Gastrocnemius medialis (tissue), 4 donors: ENCODE data around the gene MYH9. TPM values are rescaled to one million over a fixed set of nuclear protein-coding genes. Genes with fewer than 3 reads are reported as not detected.
A peak's percentile ranks its signal among the peaks of the same experiment; 100 is the strongest.
"Not testable (repeated sequence)": the region's sequence is repeated elsewhere in the genome, so short reads cannot be mapped to it uniquely, and the experiment has no call there.

Source experiments
- ATAC-seq, 2 donors: fragments of 150-250 bp; one replicate each; pipeline ENCODE4 v1.9.1; 2016
- DNase-seq, 2 donors: peaks; one replicate each; pipeline ENCODE4 v3.0.0-alpha.2; 2019
- H3K27ac ChIP-seq, 4 donors: fragments of 200-600 bp; sonication (generic); 1 replicate in 1 of 4; 2 replicates in 3 of 4; pipeline ENCODE4 v1.5.1; 2016 to 2018; ENCODE audit warnings: mild to moderate bottlenecking in 2 of 4, moderate library complexity in 1 of 4
- H3K27me3 ChIP-seq, 3 donors: fragments of 200-600 bp; sonication (generic) in 2 of 3; 1 replicate in 1 of 3; 2 replicates in 2 of 3; pipeline versions ENCODE4 v1.5.1 to v1.6.0; 2016 to 2019; ENCODE audit warnings: mild to moderate bottlenecking in 1 of 3, moderate library complexity in 1 of 3
- H3K36me3 ChIP-seq, 2 donors: fragments of 200-600 bp; sonication (generic) in 1 of 2; one replicate each; pipeline ENCODE4 v1.5.1; 2017 to 2018
- H3K4me1 ChIP-seq, 2 donors: fragments of 200-600 bp; sonication (generic) in 1 of 2; one replicate each; pipeline ENCODE4 v1.5.1; 2016 to 2017; ENCODE audit warnings: mild to moderate bottlenecking in 2 of 2
- H3K4me3 ChIP-seq, 4 donors: fragments of 200-600 bp; sonication (generic) in 3 of 4; 1 replicate in 1 of 4; 2 replicates in 3 of 4; pipeline ENCODE4 v1.5.1; 2016 to 2019; ENCODE audit warnings: mild to moderate bottlenecking in 2 of 4
- H3K9me3 ChIP-seq, 3 donors: fragments of 200-600 bp; sonication (generic) in 2 of 3; 1 replicate in 1 of 3; 2 replicates in 2 of 3; pipeline ENCODE4 v1.5.1; 2016 to 2019
- POLR2A ChIP-seq, 2 donors: fragments of 450-650 bp; IDR thresholded peaks; one replicate each; pipeline ENCODE4 v1.6.1; 2017; ENCODE audit warnings: antibody characterized with exemption in 2 of 2, mild to moderate bottlenecking in 2 of 2, moderate library complexity in 2 of 2
- in situ Hi-C, 4 donors: fragments of 200-750 bp; cut with MboI; loops; one replicate each; pipeline versions ENCODE4 v1.15.0 to v1.8.0; 2017; ENCODE audit warnings: low sequenced_read_pairs in 4 of 4
- intact Hi-C: fragments of 100-400 bp; cut with DNase I; formaldehyde crosslinking; loops from one replicate; pipeline ENCODE4 v1.15.1; 2023; ENCODE audit warnings: low total_unique reads
- total RNA-seq, 4 donors: library from RNA; depleted of rRNA; stranded (reverse); fragments of >200 nt; gene quantifications; one replicate each; pipeline versions ENCODE4 v1.1.0 to v1.2.3, GENCODE V29; 2016
- TF ChIP-seq, protein P1 (sequence below), 5 experiments: fragments of 450-650 bp in 3 of 5; fragments of 200-600 bp in 2 of 5; sonication (generic) in 2 of 5; IDR thresholded peaks in 4 of 5; conservative IDR thresholded peaks in 1 of 5; 1 replicate in 4 of 5; 2 replicates in 1 of 5; pipeline ENCODE4 v1.5.1; 2016 to 2019; ENCODE audit warnings: antibody characterized with exemption in 5 of 5, mild to moderate bottlenecking in 3 of 5, moderate library complexity in 3 of 5

The MYH9 gene
- total RNA-seq, 4 donors from 2014 or later, result 38.9 to 115 (median 104) TPM

DNA sequence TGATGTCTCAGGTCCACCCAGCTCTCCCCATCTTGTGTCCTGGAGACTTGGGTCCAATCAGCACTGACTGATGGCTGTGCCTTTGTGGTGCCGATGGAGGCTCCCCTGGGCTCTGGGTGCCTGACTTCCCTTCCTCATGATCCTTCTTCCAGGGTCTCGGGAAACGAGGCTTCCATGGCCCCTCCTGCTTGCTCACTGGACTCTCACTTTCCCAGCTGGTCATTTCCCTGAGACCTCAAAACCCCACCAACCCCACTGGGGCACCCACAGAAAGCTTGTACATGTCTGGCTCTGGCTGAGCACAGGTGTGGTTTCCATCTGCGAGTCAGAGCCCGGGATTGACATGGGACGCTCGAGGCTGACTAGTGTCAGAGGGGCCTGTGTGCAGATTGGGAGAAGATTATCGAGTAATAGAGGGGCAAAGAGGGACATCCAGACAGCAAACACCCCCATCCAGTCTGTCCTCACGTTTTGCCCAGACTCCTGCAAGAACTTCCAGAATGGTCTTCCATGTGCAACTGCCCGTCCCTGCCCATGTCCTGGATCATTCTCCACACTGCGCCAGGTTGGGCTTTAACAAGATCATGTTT, 119.8 kb downstream of the MYH9 start:
- Histone ChIP-seq H3K9me3 (no peaks in the 10 kb centered on the region), H3K4me3 (no peak overlapping the region), H3K36me3 (peaks cover 0 to 4% of the 10 kb centered on the region in 2 donors), H3K4me1 (no peaks in the 10 kb centered on the region), H3K27me3 (no peaks in the 10 kb centered on the region), H3K27ac (no peak overlapping the region)
- ATAC-seq (no peak), DNase-seq (peak in 1 of 2 donors; percentile 3)
- intact Hi-C loops (no loop called here), in situ Hi-C loops (no loop called here)
- TF ChIP-seq, protein P1, sequence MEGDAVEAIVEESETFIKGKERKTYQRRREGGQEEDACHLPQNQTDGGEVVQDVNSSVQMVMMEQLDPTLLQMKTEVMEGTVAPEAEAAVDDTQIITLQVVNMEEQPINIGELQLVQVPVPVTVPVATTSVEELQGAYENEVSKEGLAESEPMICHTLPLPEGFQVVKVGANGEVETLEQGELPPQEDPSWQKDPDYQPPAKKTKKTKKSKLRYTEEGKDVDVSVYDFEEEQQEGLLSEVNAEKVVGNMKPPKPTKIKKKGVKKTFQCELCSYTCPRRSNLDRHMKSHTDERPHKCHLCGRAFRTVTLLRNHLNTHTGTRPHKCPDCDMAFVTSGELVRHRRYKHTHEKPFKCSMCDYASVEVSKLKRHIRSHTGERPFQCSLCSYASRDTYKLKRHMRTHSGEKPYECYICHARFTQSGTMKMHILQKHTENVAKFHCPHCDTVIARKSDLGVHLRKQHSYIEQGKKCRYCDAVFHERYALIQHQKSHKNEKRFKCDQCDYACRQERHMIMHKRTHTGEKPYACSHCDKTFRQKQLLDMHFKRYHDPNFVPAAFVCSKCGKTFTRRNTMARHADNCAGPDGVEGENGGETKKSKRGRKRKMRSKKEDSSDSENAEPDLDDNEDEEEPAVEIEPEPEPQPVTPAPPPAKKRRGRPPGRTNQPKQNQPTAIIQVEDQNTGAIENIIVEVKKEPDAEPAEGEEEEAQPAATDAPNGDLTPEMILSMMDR (IDR thresholded peaks at IDR 0.05 in 4 of 5, conservative IDR thresholded peaks at IDR 0.05 in 1 of 5), result no peak

DNA sequence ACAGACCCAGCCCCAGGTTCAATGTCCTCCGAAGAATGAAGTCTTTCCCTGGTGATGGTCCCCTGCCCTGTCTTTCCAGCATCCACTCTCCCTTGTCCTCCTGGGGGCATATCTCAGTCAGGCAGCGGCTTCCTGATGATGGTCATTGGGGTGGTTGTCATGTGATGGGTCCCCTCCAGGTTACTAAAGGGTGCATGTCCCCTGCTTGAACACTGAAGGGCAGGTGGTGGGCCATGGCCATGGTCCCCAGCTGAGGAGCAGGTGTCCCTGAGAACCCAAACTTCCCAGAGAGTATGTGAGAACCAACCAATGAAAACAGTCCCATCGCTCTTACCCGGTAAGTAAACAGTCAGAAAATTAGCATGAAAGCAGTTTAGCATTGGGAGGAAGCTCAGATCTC, 120.7 kb downstream of the MYH9 start:
- Histone ChIP-seq H3K36me3 (peaks cover 0 to 4% of the 10 kb centered on the region in 2 donors), H3K9me3 (no peaks in the 10 kb centered on the region), H3K27ac (no peak overlapping the region), H3K4me1 (no peaks in the 10 kb centered on the region), H3K27me3 (no peaks in the 10 kb centered on the region), H3K4me3 (no peak overlapping the region)
- TF ChIP-seq, protein P1 (IDR thresholded peaks at IDR 0.05 in 4 of 5, conservative IDR thresholded peaks at IDR 0.05 in 1 of 5), result no peak
- no peak for TF ChIP-seq POLR2A (IDR thresholded peaks at IDR 0.05)
- intact Hi-C loops (no loop called here), in situ Hi-C loops (no loop called here)
- no peak for ATAC-seq
- peak in 1 of 2 donors; percentile 5 for DNase-seq

DNA sequence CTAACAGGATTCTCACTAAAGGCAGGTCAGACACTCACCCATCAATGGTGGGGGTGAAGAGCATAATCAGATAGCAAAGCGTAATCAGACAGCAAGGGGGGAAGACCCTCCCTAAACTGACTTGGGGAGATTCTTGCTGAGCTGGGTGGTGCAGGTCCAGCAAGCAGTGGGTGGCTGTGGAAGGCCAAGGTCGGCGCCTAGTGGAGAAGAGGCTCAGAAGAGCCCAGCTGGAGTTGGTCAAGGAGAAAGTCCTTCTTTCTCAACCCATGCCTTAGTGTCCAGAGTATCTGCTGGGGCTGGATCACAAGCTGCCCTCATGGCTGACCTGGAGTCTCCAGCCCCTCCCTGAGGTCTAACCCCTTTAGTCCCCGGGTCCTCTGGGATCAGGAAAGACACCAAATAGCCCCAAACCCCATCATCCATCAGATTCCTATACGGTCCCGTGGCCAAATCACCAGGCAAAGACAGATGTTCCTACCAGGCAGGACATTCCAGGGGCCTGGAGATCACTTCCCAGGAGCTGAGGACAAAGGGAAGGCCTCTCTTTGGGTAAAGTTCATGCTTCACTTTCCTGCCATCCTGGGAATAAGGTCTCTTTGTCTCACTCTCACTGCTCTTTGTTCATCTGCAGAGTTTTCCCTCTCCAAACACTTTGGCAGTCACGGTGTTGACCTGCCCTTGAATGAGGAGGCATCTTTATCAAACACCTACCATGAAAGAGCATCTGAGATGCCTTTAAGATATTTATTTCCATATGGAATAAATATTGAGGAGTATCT, 123.7 kb downstream of the MYH9 start:
- ATAC-seq, H3K36me3 ChIP-seq, H3K9me3 ChIP-seq, in situ Hi-C loops, H3K27me3 ChIP-seq, intact Hi-C loops, H3K4me3 ChIP-seq, H3K4me1 ChIP-seq: not testable (repeated sequence)
- H3K27ac ChIP-seq, result peak overlapping the region in 3 of 4 donors; percentile 14 to 46 (median 23)
- peak in 1 of 2 donors; percentile 6 for DNase-seq

DNA sequence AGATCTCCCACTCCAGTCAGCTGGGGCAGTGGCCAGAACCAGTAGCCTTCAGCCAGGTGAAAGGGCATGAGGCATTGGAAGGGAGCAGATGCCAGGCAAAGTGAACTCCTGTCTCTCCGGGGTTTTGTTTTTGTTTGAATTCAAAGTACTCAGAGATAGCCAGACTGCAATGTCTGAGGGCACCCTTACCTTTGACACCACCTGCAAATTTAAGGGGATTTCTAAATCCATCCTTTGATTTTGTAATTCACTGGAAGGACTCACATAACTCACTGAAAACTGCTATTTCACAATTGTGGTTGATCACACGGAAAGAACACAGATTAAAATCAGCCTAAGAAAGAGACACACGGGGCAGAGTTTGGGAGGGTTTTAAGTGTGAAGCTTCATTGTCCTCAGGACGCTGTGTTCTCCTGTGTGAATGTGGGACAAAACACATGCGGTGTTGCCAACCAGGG, 124.5 kb downstream of the MYH9 start:
- H3K4me1 ChIP-seq, H3K9me3 ChIP-seq, in situ Hi-C loops, H3K27me3 ChIP-seq, intact Hi-C loops, H3K4me3 ChIP-seq, H3K36me3 ChIP-seq, H3K27ac ChIP-seq: not testable (repeated sequence)
- ATAC-seq (peak; percentile 62 to 74), DNase-seq (peak in 1 of 2 donors; percentile 23)

DNA sequence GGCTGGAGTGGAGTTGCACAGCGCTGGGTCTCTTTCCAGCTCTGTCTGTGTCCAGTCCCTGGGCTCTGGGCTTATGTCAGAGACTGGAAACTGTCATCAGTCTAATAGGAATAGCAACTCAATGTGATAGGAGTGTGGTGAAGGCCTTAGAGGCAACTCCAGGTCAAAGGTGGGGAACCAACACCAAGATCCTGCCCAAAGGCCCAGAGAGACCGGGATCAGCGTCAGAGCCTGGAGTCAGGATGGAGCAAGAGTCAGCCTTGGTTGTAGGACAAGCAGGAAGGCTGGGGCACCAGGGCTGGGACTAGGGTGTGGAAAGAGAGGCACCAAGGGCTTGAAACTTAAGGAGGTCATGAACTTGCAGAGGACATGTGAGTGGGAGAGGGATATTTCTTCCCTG, 125.5 kb downstream of the MYH9 start:
- H3K4me1 ChIP-seq, H3K27ac ChIP-seq, in situ Hi-C loops, ATAC-seq, H3K4me3 ChIP-seq, H3K9me3 ChIP-seq, H3K36me3 ChIP-seq, H3K27me3 ChIP-seq, intact Hi-C loops: not testable (repeated sequence)
- DNase-seq, result peak in 1 of 2 donors; percentile 7

DNA sequence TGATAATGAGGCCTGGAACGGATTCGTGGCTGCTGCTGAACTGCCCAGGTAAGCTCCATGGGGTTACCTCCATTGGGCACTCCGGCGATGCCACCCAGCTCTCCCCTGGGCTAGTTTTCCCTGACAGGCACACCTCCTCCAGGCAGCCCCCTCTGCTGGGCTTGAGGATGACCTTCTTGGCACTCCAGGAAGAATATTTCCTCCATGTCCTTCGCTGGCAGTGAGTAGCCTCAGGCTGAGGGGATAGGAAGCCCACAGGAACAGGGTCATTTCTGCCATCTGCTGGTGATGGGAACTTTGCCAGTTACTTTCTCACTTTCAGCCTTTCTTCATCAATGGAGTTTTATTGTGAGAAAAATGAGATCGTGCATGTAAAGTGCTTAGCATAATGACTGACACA, 126.1 kb downstream of the MYH9 start:
- in situ Hi-C loops, result not testable (repeated sequence)

More for the DNA sequence above, 126.1 kb downstream of the MYH9 start:
- H3K27me3 ChIP-seq, H3K36me3 ChIP-seq, ATAC-seq, H3K4me1 ChIP-seq, H3K27ac ChIP-seq, intact Hi-C loops, DNase-seq, H3K4me3 ChIP-seq, H3K9me3 ChIP-seq: not testable (repeated sequence)
